Ecto neural progenitor cell (in vitro differentiated cells): ENCODE data around the gene SSTR3.
"Not testable (repeated sequence)": the region's sequence is repeated elsewhere in the genome, so short reads cannot be mapped to it uniquely, and the experiment has no call there.

Source experiments
- DNase-seq: peaks from one replicate; pipeline ENCODE4 v3.0.0-alpha.2; 2018; ENCODE audit warnings: low spot score

SSTR3 gene

GRCh38 chr22:37210041-37210803, 2.1 kb downstream of the SSTR3 start:
- no peak for DNase-seq

GRCh38 chr22:37209140-37209845, 3.0 kb downstream of the SSTR3 start:
- DNase-seq: no peak

GRCh38 chr22:37208401-37209139, 3.7 kb downstream of the SSTR3 start:
- DNase-seq: no peak

- DNase-seq: no peak
These were observed 4.3 kb downstream of the SSTR3 start for GRCh38 chr22:37207981-37208380.

- DNase-seq: no peak
These were observed 5.1 kb downstream of the SSTR3 start for GRCh38 chr22:37206841-37207821.

- DNase-seq: no peak
These were observed 6.0 kb downstream of the SSTR3 start for GRCh38 chr22:37206118-37206840.

GRCh38 chr22:37205046-37205445, 7.2 kb downstream of the SSTR3 start:
- no peak for DNase-seq

GRCh38 chr22:37204045-37204655, 8.1 kb downstream of the SSTR3 start:
- no peak for DNase-seq

- no peak for DNase-seq
These were observed 8.8 kb downstream of the SSTR3 start for GRCh38 chr22:37203354-37204044.

- no peak for DNase-seq
These were observed 9.6 kb downstream of the SSTR3 start for GRCh38 chr22:37202716-37203115.

GRCh38 chr22:37202001-37202555, 10.2 kb downstream of the SSTR3 start:
- DNase-seq: no peak

- DNase-seq: not testable (repeated sequence)
These were observed 10.8 kb downstream of the SSTR3 start for GRCh38 chr22:37201443-37201820.

GRCh38 chr22:37199760-37200108, 12.5 kb downstream of the SSTR3 start:
- no peak for DNase-seq

GRCh38 chr22:37199103-37199759, 13.0 kb downstream of the SSTR3 start:
- peak; percentile 100 for DNase-seq

- DNase-seq: peak; percentile 90
These were observed 13.8 kb downstream of the SSTR3 start for GRCh38 chr22:37198258-37199102.

- DNase-seq: no peak
These were observed 14.6 kb downstream of the SSTR3 start for GRCh38 chr22:37197451-37198257.
